Measurements from ENCODE around the gene TOP1. TPM values are rescaled to one million over a fixed set of nuclear protein-coding genes. Genes with fewer than 3 reads are reported as not detected.

Gene TOP1
- total RNA-seq, 2 donors from 2014 or later = 78.8 to 82.5 TPM

DNA sequence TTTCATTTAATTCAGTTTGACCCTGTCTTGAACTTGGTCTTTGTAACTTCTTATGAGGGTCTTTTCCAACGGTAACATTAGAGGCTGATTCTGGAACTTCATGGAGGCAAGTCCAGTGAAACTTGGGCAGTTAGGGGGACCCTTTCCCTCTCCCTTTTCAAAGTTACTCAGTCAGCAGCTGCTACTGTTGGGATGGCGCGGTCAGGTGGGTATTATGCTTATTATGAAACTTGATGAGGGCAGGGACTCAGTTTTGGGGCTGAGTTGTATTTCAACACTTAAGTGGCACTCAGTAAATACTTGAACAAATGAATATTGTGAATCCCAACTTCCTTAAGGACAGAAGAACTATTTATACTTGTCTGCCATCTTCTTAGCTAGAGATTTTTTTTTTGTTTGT, 20.8 kb downstream of the TOP1 start:
- Mint-ChIP-seq H3K36me3 (ENCODE audit: low read depth) (peaks cover 11% of the 10 kb centered on the region), H3K27me3 (ENCODE audit: insufficient read depth) (peaks cover 17% of the 10 kb centered on the region), H3K4me3 (no peak overlapping the region), H3K4me1 (peaks cover 70% of the 10 kb centered on the region), H3K9me3 (peaks cover 3% of the 10 kb centered on the region), H3K27ac (no peak overlapping the region)
- peaks cover 7% of the 10 kb centered on the region for H3K4me1 ChIP-seq (ENCODE audit: control insufficient read depth, insufficient read depth, low read length)
- H3K36me3 ChIP-seq (ENCODE audit: control insufficient read depth, insufficient read depth, low read length) = no peaks in the 10 kb centered on the region
- TF ChIP-seq CTCF (conservative IDR thresholded peaks at IDR 0.05) = no peak
- no peak for DNase-seq
- WGBS, 2 experiments (ENCODE audit: insufficient coverage in 1 of 2, insufficient read length in 1 of 2) = 77 to 78% methylated on average over 1 to 3 of the region's 3 CpGs
- H3K4me3 ChIP-seq (ENCODE audit: low read length) = no peak overlapping the region
- no peaks in the 10 kb centered on the region for H3K27me3 ChIP-seq (ENCODE audit: control insufficient read depth, insufficient read depth, low read length, poor library complexity, severe bottlenecking)
- H3K9me3 ChIP-seq (ENCODE audit: control insufficient read depth, low read length) = no peaks in the 10 kb centered on the region
- no peak overlapping the region for H3K27ac ChIP-seq (ENCODE audit: low read depth, low read length)
- H3K9ac ChIP-seq (ENCODE audit: extremely low read depth, low read length, poor library complexity, severe bottlenecking) = no peak overlapping the region

DNA sequence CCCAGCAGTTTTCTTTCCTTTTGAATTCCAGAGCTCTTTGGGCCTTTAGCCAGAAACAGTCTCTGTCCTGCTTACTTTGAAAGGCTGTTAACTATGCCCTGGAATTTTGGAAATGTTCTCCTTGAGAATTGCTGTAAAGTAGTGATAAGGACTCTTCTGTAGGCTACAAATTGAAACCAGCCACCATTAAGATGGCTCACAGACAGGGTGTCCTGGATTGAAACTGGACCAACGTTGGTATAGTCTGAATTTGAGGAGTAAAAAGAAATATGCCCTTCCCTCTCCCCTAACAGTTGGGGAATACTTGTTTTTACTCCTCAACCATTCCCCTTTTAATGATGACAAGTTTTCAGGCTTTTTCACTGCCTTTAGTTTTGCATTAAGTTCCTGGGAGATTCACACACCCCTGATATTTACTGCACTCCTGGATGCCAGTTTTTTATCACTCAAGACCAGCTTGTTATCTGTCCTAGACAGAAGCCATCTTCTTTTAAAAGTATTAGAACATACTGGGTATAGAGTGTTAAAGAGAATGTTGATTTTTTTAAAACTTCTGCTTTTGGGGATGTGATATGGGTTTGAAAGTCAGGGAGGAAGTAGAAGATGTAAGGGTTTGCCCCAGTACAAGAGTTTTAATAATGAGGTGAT, 21.9 kb downstream of the TOP1 start:
- no peak for TF ChIP-seq CTCF (conservative IDR thresholded peaks at IDR 0.05)
- no peak overlapping the region for H3K27ac ChIP-seq (ENCODE audit: low read depth, low read length)
- Mint-ChIP-seq H3K4me3 (no peak overlapping the region), H3K27ac (no peak overlapping the region), H3K9me3 (peaks cover 3% of the 10 kb centered on the region), H3K4me1 (peaks cover 72% of the 10 kb centered on the region), H3K36me3 (ENCODE audit: low read depth) (peaks cover 9% of the 10 kb centered on the region), H3K27me3 (ENCODE audit: insufficient read depth) (peaks cover 22% of the 10 kb centered on the region)
- peaks cover 7% of the 10 kb centered on the region for H3K4me1 ChIP-seq (ENCODE audit: control insufficient read depth, insufficient read depth, low read length)
- H3K4me3 ChIP-seq (ENCODE audit: low read length) = no peak overlapping the region
- H3K27me3 ChIP-seq (ENCODE audit: control insufficient read depth, insufficient read depth, low read length, poor library complexity, severe bottlenecking) = peaks cover 3% of the 10 kb centered on the region
- H3K36me3 ChIP-seq (ENCODE audit: control insufficient read depth, insufficient read depth, low read length) = no peaks in the 10 kb centered on the region
- no peak overlapping the region for H3K9ac ChIP-seq (ENCODE audit: extremely low read depth, low read length, poor library complexity, severe bottlenecking)
- 100% methylated on average over 1 of the region's 1 CpG; no CpG with 5 or more reads in 1 of the 2 experiments for WGBS, 2 experiments (ENCODE audit: insufficient coverage in 1 of 2, insufficient read length in 1 of 2)
- H3K9me3 ChIP-seq (ENCODE audit: control insufficient read depth, low read length) = no peaks in the 10 kb centered on the region
- no peak for DNase-seq

DNA sequence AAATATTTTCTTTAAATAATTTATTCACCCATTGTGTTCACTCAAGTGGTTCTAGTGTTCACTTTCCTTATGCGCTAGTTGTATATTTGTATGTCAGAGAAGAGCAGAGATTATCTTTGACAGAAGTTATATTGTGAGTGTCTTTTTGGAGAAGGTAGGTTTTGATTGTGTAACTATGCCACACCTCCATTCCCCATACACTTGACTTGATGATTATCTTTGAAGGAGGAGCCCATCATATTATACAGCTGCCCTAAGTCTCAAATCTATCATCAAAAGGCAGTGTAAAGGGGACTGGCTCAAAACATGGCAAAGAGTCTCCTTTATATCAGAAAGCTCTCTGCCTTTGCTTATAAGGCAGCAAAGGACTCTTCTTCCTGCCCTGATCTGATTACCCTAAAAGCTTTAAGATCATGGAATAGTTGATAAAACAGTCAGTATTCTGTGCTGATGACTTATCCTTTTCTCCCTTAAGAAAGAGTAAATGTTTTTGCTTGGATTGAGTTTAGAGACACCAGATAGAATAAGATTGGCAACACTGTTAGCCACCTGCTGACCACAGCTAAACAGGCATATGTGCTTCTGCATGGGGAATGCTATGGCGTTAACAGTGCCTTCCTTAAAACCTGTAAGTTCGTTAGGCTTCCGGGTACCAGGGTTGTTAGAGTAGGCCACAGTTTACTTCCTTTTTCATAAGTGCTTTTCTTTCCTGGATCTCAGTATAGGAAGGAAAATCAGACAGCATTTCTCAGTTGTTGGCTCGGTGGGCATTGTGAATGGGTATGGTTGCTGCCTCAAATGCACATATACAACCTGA, 22.6 kb downstream of the TOP1 start:
- no peak for TF ChIP-seq CTCF (conservative IDR thresholded peaks at IDR 0.05)
- no peak overlapping the region for H3K9ac ChIP-seq (ENCODE audit: extremely low read depth, low read length, poor library complexity, severe bottlenecking)
- H3K4me1 ChIP-seq (ENCODE audit: control insufficient read depth, insufficient read depth, low read length) = peaks cover 10% of the 10 kb centered on the region
- Mint-ChIP-seq H3K4me3 (no peak overlapping the region), H3K4me1 (peaks cover 72% of the 10 kb centered on the region), H3K27ac (no peak overlapping the region), H3K27me3 (ENCODE audit: insufficient read depth) (peaks cover 28% of the 10 kb centered on the region), H3K9me3 (peaks cover 3% of the 10 kb centered on the region), H3K36me3 (ENCODE audit: low read depth) (peaks cover 12% of the 10 kb centered on the region)
- 80 to 82% methylated on average over 3 to 5 of the region's 5 CpGs for whole genome bisulfite sequencing, 2 experiments (ENCODE audit: insufficient coverage in 1 of 2, insufficient read length in 1 of 2)
- no peak overlapping the region for H3K27ac ChIP-seq (ENCODE audit: low read depth, low read length)
- peaks cover 9% of the 10 kb centered on the region for H3K27me3 ChIP-seq (ENCODE audit: control insufficient read depth, insufficient read depth, low read length, poor library complexity, severe bottlenecking)
- DNase-seq = no peak
- H3K4me3 ChIP-seq (ENCODE audit: low read length) = no peak overlapping the region
- peaks cover 4% of the 10 kb centered on the region for H3K36me3 ChIP-seq (ENCODE audit: control insufficient read depth, insufficient read depth, low read length)
- H3K9me3 ChIP-seq (ENCODE audit: control insufficient read depth, low read length) = no peaks in the 10 kb centered on the region
